Type B pancreatic cell (in vitro differentiated cells): Measurements from ENCODE around the gene APEX2. TPM values are rescaled to one million over a fixed set of nuclear protein-coding genes. Genes with fewer than 3 reads are reported as not detected.
"Not testable (repeated sequence)": the region's sequence is repeated elsewhere in the genome, so short reads cannot be mapped to it uniquely, and the experiment has no call there.

Source experiments
- DNase-seq: peaks from one replicate; pipeline ENCODE4 v3.0.0; 2021; ENCODE audit warnings: mixed read lengths; ENCODE audit not compliant: unreplicated experiment; ENCODE audit errors: extremely low spot score
- H3K27ac Mint-ChIP-seq: 2 replicates; pipeline ENCODE4 v1.8.0; 2021; ENCODE audit warnings: mild to moderate bottlenecking, mixed read lengths
- H3K27me3 Mint-ChIP-seq: 2 replicates; pipeline ENCODE4 v1.8.0; 2021; ENCODE audit warnings: mixed read lengths
- H3K36me3 Mint-ChIP-seq: 2 replicates; pipeline ENCODE4 v1.8.0; 2021; ENCODE audit warnings: mixed read lengths
- H3K4me1 Mint-ChIP-seq: one replicate; pipeline ENCODE4 v1.8.0; 2021; ENCODE audit warnings: mixed read lengths; ENCODE audit not compliant: unreplicated experiment
- H3K4me3 Mint-ChIP-seq: 2 replicates; pipeline ENCODE4 v1.8.0; 2021; ENCODE audit warnings: mild to moderate bottlenecking, mixed read lengths
- H3K9me3 Mint-ChIP-seq: 2 replicates; pipeline ENCODE4 v1.8.0; 2021; ENCODE audit warnings: mixed read lengths
- total RNA-seq: library from RNA; stranded (reverse); gene quantifications from 2 replicates; pipeline ENCODE4 v1.2.1, GENCODE V29; 2021; ENCODE audit warnings: low replicate concordance
- TF ChIP-seq, protein P1 (sequence below): fragments of 200-600 bp; sonication (generic); conservative IDR thresholded peaks from 2 replicates; pipeline ENCODE4 v1.5.0; 2021; ENCODE audit warnings: antibody characterized with exemption, mild to moderate bottlenecking

The APEX2 gene
- total RNA-seq, 1 donor from 2014 or later = 17.1 TPM

DNA sequence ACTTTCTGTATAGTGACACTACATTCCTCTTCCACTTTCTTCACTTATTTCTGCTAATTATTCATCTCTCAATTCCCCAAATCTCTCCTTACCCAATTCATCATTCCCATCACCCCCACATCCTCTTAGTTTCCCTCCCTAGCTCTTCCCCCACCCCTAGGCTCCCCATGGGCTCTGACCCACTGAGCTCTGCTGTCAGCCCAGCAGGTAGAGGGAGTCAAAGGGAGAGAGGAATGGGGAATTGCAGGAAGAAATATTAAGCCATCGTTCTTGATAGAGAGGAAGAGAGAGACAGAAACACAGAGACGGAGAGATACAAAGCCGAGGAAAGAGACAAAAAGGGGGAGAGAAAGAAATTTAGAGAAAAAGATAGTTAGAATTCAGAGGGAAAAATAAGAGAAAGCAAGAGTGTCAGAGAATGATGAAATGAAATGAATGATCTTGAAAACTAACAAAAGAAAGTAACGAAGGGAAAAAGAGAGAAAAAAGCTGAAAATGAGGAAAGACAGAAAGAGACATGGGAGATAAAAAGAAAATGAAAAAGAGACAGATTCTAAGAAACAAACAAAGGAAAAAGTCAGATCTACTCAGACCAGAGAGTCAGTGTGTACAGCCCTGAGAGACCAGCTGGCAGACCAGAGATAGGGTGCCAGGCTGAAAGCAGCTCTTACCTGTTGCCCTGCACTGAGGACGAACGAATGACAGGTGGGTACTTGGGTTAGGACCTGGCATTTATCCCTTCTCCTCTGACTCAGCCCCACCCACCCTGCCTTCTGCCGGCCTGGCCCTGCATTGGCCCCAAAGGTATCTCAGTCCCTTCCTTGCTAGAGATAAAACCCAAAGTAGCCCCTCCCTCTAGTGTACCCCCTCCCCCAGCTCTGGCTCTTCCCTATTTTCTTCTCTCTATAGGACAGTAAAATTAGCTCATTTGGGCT lies 30.4 kb downstream of the APEX2 start, which contains the start of gene ALAS2:
Gene ALAS2 (minus strand): TSS at position 707 of the 935 bp plus-strand sequence. CDS start 4,977 bp downstream, outside the sequence.
- no peaks in the 10 kb centered on the region for H3K27me3 Mint-ChIP-seq
- H3K27ac Mint-ChIP-seq = no peak within 1 kb of the TSS
- H3K36me3 Mint-ChIP-seq = no peaks in the 10 kb centered on the region
- TF ChIP-seq, protein P1, sequence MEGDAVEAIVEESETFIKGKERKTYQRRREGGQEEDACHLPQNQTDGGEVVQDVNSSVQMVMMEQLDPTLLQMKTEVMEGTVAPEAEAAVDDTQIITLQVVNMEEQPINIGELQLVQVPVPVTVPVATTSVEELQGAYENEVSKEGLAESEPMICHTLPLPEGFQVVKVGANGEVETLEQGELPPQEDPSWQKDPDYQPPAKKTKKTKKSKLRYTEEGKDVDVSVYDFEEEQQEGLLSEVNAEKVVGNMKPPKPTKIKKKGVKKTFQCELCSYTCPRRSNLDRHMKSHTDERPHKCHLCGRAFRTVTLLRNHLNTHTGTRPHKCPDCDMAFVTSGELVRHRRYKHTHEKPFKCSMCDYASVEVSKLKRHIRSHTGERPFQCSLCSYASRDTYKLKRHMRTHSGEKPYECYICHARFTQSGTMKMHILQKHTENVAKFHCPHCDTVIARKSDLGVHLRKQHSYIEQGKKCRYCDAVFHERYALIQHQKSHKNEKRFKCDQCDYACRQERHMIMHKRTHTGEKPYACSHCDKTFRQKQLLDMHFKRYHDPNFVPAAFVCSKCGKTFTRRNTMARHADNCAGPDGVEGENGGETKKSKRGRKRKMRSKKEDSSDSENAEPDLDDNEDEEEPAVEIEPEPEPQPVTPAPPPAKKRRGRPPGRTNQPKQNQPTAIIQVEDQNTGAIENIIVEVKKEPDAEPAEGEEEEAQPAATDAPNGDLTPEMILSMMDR = no peak
- no peaks in the 10 kb centered on the region for H3K9me3 Mint-ChIP-seq
- DNase-seq = no peak
- H3K4me1 Mint-ChIP-seq = no peaks in the 10 kb centered on the region
- H3K4me3 Mint-ChIP-seq = no peak within 1 kb of the TSS

DNA sequence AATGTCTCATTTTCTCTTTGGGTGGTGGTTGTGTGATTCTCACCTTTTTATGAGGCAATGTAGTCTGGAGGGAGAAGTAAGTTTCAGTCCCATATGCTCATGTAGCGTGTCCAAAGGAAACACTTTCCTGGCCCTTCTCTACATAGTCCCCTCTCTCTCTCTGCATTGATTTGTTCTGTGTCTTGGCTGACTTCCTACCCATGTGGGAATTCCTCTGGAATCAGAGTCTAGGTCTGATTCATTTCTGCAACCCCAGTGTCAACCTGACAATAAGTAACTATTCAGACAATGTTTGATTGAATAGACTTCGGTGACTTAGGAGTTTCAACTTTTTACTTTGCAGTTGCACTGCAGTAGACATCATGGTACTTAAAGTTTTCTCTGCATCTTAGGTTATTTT lies 33.3 kb downstream of the APEX2 start:
- Mint-ChIP-seq H3K27ac (no peak overlapping the region), H3K27me3 (no peaks in the 10 kb centered on the region), H3K36me3 (no peaks in the 10 kb centered on the region), H3K4me3 (no peak overlapping the region), H3K4me1 (no peaks in the 10 kb centered on the region), H3K9me3 (no peaks in the 10 kb centered on the region)
- no peak for DNase-seq
- TF ChIP-seq, protein P1 = no peak

DNA sequence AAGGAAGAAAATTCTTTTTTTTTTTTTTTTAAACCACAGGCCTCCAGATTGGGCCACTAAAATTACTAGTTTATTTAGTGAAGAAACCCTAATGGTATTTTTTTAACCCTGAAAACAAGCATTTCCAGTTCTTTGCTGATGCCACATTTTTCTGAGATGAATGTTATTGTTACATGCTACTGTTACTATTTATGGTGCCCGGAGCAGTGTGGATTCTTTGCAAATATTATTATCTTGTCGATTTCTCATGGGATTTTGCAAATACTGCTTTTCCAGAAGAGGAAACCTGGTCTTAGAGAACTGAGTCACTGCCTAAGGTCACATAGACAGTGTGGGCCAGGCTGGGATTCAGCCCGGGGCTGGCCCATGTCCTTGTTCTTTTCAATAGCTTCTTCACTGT lies 39.3 kb downstream of the APEX2 start:
- H3K36me3 Mint-ChIP-seq = no peaks in the 10 kb centered on the region
- no peaks in the 10 kb centered on the region for H3K4me1 Mint-ChIP-seq
- no peaks in the 10 kb centered on the region for H3K27me3 Mint-ChIP-seq
- H3K9me3 Mint-ChIP-seq = no peaks in the 10 kb centered on the region
- H3K4me3 Mint-ChIP-seq = no peak overlapping the region
- no peak overlapping the region for H3K27ac Mint-ChIP-seq
- DNase-seq = no peak
- TF ChIP-seq, protein P1 = no peak

DNA sequence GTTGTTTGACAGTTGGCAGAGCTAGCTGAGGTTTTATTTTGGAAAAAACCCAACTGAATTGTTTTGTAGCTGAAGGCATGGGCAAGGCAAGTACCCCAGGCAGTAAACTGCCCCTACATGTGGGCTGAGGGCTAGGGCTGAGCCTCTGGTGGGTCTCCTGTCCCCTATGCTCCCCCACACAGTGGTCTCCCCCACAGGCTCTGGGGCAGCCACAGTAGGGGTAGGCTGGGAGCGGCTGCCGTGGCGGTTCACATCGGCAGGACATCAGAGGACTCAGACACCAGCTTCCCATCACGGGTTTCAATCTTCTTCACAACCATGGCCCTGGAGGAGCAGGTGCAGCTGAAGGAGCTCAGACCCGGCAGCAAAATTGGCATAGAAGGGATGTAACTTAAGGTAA lies 41.4 kb downstream of the APEX2 start:
- H3K9me3 Mint-ChIP-seq = no peaks in the 10 kb centered on the region
- TF ChIP-seq, protein P1 = no peak
- H3K27me3 Mint-ChIP-seq = no peaks in the 10 kb centered on the region
- H3K4me3 Mint-ChIP-seq = no peak overlapping the region
- no peak overlapping the region for H3K27ac Mint-ChIP-seq
- no peak for DNase-seq
- H3K36me3 Mint-ChIP-seq = no peaks in the 10 kb centered on the region
- no peaks in the 10 kb centered on the region for H3K4me1 Mint-ChIP-seq

DNA sequence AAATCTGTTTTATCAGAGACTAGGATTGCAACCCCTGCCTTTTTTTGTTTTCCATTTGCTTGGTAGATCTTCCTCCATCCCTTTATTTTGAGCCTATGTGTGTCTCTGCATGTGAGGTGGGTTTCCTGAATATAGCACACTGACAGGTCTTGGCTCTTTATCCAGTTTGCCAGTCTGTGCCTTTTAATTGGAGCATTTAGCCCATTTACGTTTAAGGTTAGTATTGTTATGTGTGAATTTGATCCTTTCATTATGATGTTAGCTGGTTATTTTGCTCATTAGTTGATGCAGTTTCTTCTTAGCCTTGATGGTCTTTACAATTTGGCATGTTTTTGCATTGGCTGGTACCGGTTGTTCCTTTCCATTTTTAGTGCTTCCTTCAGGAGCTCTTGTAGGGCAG lies 50.4 kb downstream of the APEX2 start:
- H3K9me3 Mint-ChIP-seq, H3K4me1 Mint-ChIP-seq, H3K27ac Mint-ChIP-seq, DNase-seq, H3K4me3 Mint-ChIP-seq, H3K36me3 Mint-ChIP-seq, H3K27me3 Mint-ChIP-seq: not testable (repeated sequence)
